B cell (primary cell): ENCODE results near the gene H3-3A. TPM values are rescaled to one million over a fixed set of nuclear protein-coding genes. Genes with fewer than 3 reads are reported as not detected.
A peak's percentile ranks its signal among the peaks of the same experiment; 100 is the strongest.

Source experiments
- ATAC-seq: fragments of 200-7000 bp; cut with Tn5 transposase; one replicate; pipeline ENCODE4 v1.10.0; 2021; ENCODE audit warnings: low read depth, mild to moderate bottlenecking, moderate number of reproducible peaks, moderate library complexity
- CTCF ChIA-PET: fragments of 350-600 bp; sonication (Branson Sonifier 250); formaldehyde crosslinking; loops from one replicate; lab custom pipeline; 2021; ENCODE audit warnings: antibody characterized with exemption, inconsistent platforms; lab: Charles Lee
- POLR2A ChIA-PET: fragments of 350-600 bp; sonication (Branson Sonifier 250); formaldehyde crosslinking; loops from one replicate; lab custom pipeline; 2021; ENCODE audit warnings: antibody characterized with exemption; lab: Charles Lee
- DNase-seq: peaks from one replicate; pipeline ENCODE4 v3.0.0; 2013
- H2AFZ ChIP-seq: 2 replicates; pipeline ENCODE4 v1.6.1; 2012; ENCODE audit warnings: mild to moderate bottlenecking, low read depth, low read length; ENCODE audit not compliant: insufficient read depth, poor library complexity, severe bottlenecking
- H3K27ac ChIP-seq, 2 donors: 1 replicate in 1 of 2; 2 replicates in 1 of 2; pipeline ENCODE4 v1.5.1; 2012 to 2013; ENCODE audit warnings: low read length in 2 of 2, mild to moderate bottlenecking in 2 of 2, moderate library complexity in 1 of 2
- H3K27me3 ChIP-seq, 4 experiments: fragments of 200-600 bp in 1 of 4; sonication (generic) in 1 of 4; replicated peaks in 1 of 4; 1 replicate in 2 of 4; 2 replicates in 2 of 4; pipeline versions ENCODE4 v1.6.1 to v1.7.0; 2013 to 2016; ENCODE audit warnings: low read length in 3 of 4, mild to moderate bottlenecking in 2 of 4, mixed read lengths in 1 of 4, moderate library complexity in 1 of 4; ENCODE audit not compliant: insufficient read depth in 4 of 4, control insufficient read depth in 3 of 4; ENCODE audit errors: control extremely low read depth in 1 of 4
- H3K36me3 ChIP-seq, 2 experiments: replicated peaks in 1 of 2; 1 replicate in 1 of 2; 2 replicates in 1 of 2; pipeline versions ENCODE4 v1.6.1 to v1.7.1; 2013; ENCODE audit warnings: low read length in 1 of 2; ENCODE audit not compliant: insufficient read depth in 2 of 2, control insufficient read depth in 1 of 2; ENCODE audit errors: control extremely low read depth in 1 of 2, extremely low read depth in 1 of 2
- H3K4me1 ChIP-seq, 2 donors: fragments of 200-600 bp in 1 of 2; sonication (generic) in 1 of 2; 1 replicate in 1 of 2; 2 replicates in 1 of 2; pipeline versions ENCODE4 v1.5.1 to v1.6.1; 2013 to 2017; ENCODE audit warnings: low read length in 2 of 2; ENCODE audit not compliant: control insufficient read depth in 2 of 2, insufficient read depth in 2 of 2
- H3K4me2 ChIP-seq: replicated peaks from 2 replicates; pipeline ENCODE3; 2012; ENCODE audit warnings: mild to moderate bottlenecking, low read depth, low read length; ENCODE audit not compliant: poor library complexity, severe bottlenecking
- H3K4me3 ChIP-seq, 5 experiments: fragments of 200-600 bp in 1 of 5; sonication (generic) in 1 of 5; 1 replicate in 3 of 5; 2 replicates in 2 of 5; pipeline versions ENCODE4 v1.5.1 to v1.7.0; 2011 to 2016; ENCODE audit warnings: low read length in 4 of 5, mild to moderate bottlenecking in 4 of 5, low read depth in 2 of 5, control low read depth in 1 of 5, moderate library complexity in 1 of 5; ENCODE audit not compliant: insufficient read depth in 1 of 5; ENCODE audit errors: control extremely low read depth in 1 of 5, extremely low read depth in 1 of 5
- H3K79me2 ChIP-seq: fragments of 200-600 bp; sonication (generic); one replicate; pipeline ENCODE4 v1.6.0; 2016; ENCODE audit warnings: low read length; ENCODE audit not compliant: control insufficient read depth, insufficient read depth
- H3K9ac ChIP-seq: fragments of 200-600 bp; sonication (generic); 2 replicates; pipeline ENCODE4 v1.6.1; 2017; ENCODE audit warnings: mild to moderate bottlenecking, low read length, moderate library complexity
- H3K9me3 ChIP-seq, 3 donors: one replicate each; pipeline versions ENCODE4 v1.6.1 to v1.7.1; 2013; ENCODE audit warnings: low read length in 2 of 3; ENCODE audit not compliant: control insufficient read depth in 2 of 3, insufficient read depth in 1 of 3; ENCODE audit errors: control extremely low read depth in 1 of 3
- H4K20me1 ChIP-seq: 2 replicates; pipeline ENCODE4 v1.6.0; 2012; ENCODE audit warnings: mild to moderate bottlenecking, low read length; ENCODE audit not compliant: insufficient read depth, control insufficient read depth, poor library complexity, severe bottlenecking
- H3K27ac Mint-ChIP-seq: one replicate; pipeline ENCODE4 v1.8.0; 2021; ENCODE audit warnings: mixed read lengths
- H3K27me3 Mint-ChIP-seq: one replicate; pipeline ENCODE4 v1.8.0; 2021; ENCODE audit warnings: mixed read lengths
- H3K4me1 Mint-ChIP-seq: one replicate; pipeline ENCODE4 v1.8.0; 2021; ENCODE audit warnings: mixed read lengths
- H3K4me3 Mint-ChIP-seq: one replicate; pipeline ENCODE4 v1.8.0; 2021; ENCODE audit warnings: mixed read lengths
- H3K9me3 Mint-ChIP-seq: one replicate; pipeline ENCODE4 v1.8.0; 2022; ENCODE audit warnings: mixed read lengths; ENCODE audit not compliant: insufficient read depth
- EZH2 ChIP-seq: IDR thresholded peaks from 2 replicates; pipeline ENCODE4 v1.6.1; 2012; ENCODE audit warnings: borderline replicate concordance, low read depth, mild to moderate bottlenecking, moderate library complexity, low read length; ENCODE audit not compliant: insufficient read depth, poor library complexity, severe bottlenecking
- WGBS: methylation state at CpG from one replicate; pipeline ENCODE4 v1.1.5; 2013; ENCODE audit warnings: missing lambda C conversion rate; ENCODE audit not compliant: insufficient coverage; 5-methylcytosine and 5-hydroxymethylcytosine counted together
- intact Hi-C: fragments of 100-400 bp; cut with micrococcal nuclease; formaldehyde crosslinking; loops from one replicate; pipeline ENCODE4 v1.10.0; 2022
- polyA plus RNA-seq: library from polyadenylated mRNA; depleted of rRNA; stranded (reverse); fragments of >200 nt; gene quantifications from 2 replicates; pipeline ENCODE4 v1.2.3, GENCODE V29; 2012
- total RNA-seq, 2 donors: library from RNA; stranded (reverse); fragments of 120-200 nt in 1 of 2; gene quantifications; 1 replicate in 1 of 2; 2 replicates in 1 of 2; pipeline versions ENCODE4 v1.2.3 to v1.2.4, GENCODE V29; 2013 to 2022
- TF ChIP-seq, protein P1 (sequence below): fragments of 200-600 bp; IDR thresholded peaks from one replicate; pipeline ENCODE4 v1.8.0; 2022; ENCODE audit warnings: antibody characterized with exemption, mild to moderate bottlenecking

H3-3A gene
- total and polyA plus RNA-seq, 2 donors (not counting 1 experiment from before 2014, with no cell fraction given): 349 to 561 TPM

DNA sequence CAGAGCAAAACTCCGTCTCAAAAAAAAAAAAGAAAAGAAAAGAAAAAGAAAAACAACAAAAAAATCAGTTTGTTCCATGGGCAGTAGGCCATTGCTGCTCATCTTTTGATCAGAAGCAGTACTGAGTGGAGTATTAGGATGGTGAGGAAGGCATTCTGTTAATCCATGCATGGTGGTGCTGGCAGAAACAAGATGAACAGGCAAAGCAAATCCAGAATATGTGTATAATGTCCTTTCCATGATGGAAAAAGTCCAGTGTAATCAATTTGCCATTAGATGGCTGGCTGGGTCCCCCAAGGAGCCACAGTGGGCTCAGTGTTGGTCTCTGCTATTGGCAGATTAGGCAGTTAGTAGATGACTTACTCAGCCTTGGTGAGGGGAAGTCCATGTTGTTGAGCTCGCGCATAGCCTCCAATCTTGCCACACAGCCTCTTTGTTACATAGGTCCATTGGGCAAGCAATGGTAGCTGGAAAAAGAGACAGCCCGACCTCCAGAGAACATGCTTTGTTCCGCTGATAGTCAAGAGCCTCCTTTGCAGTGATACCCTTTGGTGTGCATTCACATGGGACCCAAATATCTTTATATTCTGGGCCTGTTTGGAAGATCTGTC lies 23.3 kb downstream of the H3-3A start:
- Histone ChIP-seq H2AFZ (no peak overlapping the region), H3K36me3 (no peaks in the 10 kb centered on the region), H3K4me3 (no peak overlapping the region), H3K4me2 (peak overlapping the region; percentile 15), H3K79me2 (no peaks in the 10 kb centered on the region), H3K9me3 (peaks cover 0 to 4% (median 0%) of the 10 kb centered on the region in 3 donors), H4K20me1 (no peaks in the 10 kb centered on the region), H3K9ac (no peak overlapping the region), H3K4me1 (peaks cover 6 to 19% of the 10 kb centered on the region in 2 donors), H3K27me3 (no peaks in the 10 kb centered on the region), H3K27ac (no peak overlapping the region)
- H3K4me1 Mint-ChIP-seq: peaks cover 13% of the 10 kb centered on the region
- H3K27ac Mint-ChIP-seq: peak overlapping the region; percentile 47
- DNase-seq: no peak
- intact Hi-C loops: no loop called here
- ATAC-seq: no peak
- ChIA-PET CTCF (interaction anchor here (1.0 to 1.6 kb wide), 5 partner anchors 13 to 98 kb away, joined by 3 to 4 read pairs (median 3); no protein-coding TSS in a partner anchor), POLR2A (no interaction called here)
- peak overlapping the region; percentile 30 for H3K4me3 Mint-ChIP-seq
- H3K9me3 Mint-ChIP-seq: no peaks in the 10 kb centered on the region
- 96% methylated on average over 4 of the region's 5 CpGs for WGBS
- TF ChIP-seq, protein P1, sequence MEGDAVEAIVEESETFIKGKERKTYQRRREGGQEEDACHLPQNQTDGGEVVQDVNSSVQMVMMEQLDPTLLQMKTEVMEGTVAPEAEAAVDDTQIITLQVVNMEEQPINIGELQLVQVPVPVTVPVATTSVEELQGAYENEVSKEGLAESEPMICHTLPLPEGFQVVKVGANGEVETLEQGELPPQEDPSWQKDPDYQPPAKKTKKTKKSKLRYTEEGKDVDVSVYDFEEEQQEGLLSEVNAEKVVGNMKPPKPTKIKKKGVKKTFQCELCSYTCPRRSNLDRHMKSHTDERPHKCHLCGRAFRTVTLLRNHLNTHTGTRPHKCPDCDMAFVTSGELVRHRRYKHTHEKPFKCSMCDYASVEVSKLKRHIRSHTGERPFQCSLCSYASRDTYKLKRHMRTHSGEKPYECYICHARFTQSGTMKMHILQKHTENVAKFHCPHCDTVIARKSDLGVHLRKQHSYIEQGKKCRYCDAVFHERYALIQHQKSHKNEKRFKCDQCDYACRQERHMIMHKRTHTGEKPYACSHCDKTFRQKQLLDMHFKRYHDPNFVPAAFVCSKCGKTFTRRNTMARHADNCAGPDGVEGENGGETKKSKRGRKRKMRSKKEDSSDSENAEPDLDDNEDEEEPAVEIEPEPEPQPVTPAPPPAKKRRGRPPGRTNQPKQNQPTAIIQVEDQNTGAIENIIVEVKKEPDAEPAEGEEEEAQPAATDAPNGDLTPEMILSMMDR: no peak
- no peak for TF ChIP-seq EZH2
- H3K27me3 Mint-ChIP-seq: no peaks in the 10 kb centered on the region

DNA sequence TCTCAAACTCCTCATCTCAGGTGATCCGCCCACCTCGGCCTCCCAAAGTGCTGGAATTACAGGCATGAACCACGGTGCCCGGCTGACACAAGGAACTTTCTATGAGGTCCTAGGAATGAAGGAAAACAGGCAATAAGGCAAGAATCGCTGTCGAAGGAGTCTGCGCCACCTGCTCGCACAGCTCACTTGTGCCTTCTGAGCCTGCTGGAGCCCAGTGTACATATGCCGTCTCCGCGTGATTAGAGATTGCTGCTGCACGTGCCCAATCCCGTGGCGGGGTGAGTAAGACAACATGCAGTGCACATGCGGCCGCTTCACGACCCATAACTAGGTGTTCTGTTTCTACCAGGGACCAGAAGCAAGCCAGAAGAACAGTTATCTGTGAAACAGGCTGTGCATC lies 24.3 kb downstream of the H3-3A start:
- ChIA-PET CTCF (interaction anchor here (1.0 to 1.3 kb wide), 2 partner anchors 22 to 34 kb away, joined by 3 to 4 read pairs; no protein-coding TSS in a partner anchor), POLR2A (no interaction called here)
- Histone ChIP-seq H3K4me1 (peaks cover 6 to 19% of the 10 kb centered on the region in 2 donors), H4K20me1 (no peaks in the 10 kb centered on the region), H3K36me3 (no peaks in the 10 kb centered on the region), H3K4me2 (no peak overlapping the region), H3K9me3 (peaks cover 0 to 4% (median 0%) of the 10 kb centered on the region in 3 donors), H3K79me2 (no peaks in the 10 kb centered on the region), H3K4me3 (no peak overlapping the region), H3K27ac (no peak overlapping the region), H3K27me3 (no peaks in the 10 kb centered on the region), H2AFZ (no peak overlapping the region), H3K9ac (no peak overlapping the region)
- Mint-ChIP-seq H3K9me3 (no peaks in the 10 kb centered on the region), H3K4me3 (no peak overlapping the region), H3K27me3 (no peaks in the 10 kb centered on the region), H3K27ac (no peak overlapping the region), H3K4me1 (peaks cover 13% of the 10 kb centered on the region)
- no peak for ATAC-seq
- DNase-seq: no peak
- WGBS: 98% methylated on average over 17 of the region's 17 CpGs
- intact Hi-C loops: no loop called here
- no peak for TF ChIP-seq EZH2
- TF ChIP-seq, protein P1: no peak
